Measurements from ENCODE around the gene ITPKB.

ITPKB gene

GRCh38 chr1:226633541-226634165 lies 105.4 kb downstream of the ITPKB start:
- Histone ChIP-seq H4K20me1 (ENCODE audit: insufficient read depth, low read length) (no peaks in the 10 kb centered on the region), H3K27ac (ENCODE audit: low read length) (no peak overlapping the region), H3K79me2 (ENCODE audit: low read length) (no peaks in the 10 kb centered on the region), H2AFZ (ENCODE audit: low read length) (no peak overlapping the region), H3K4me1 (ENCODE audit: low read length) (peaks cover 25% of the 10 kb centered on the region), H3K9ac (ENCODE audit: low read length) (no peak overlapping the region), H3K9me2 (replicated peaks; ENCODE audit: insufficient read depth, low read length) (no peaks in the 10 kb centered on the region), H3K36me3 (replicated peaks; ENCODE audit: insufficient read depth, low read length) (no peaks in the 10 kb centered on the region), H3F3A (ENCODE audit: insufficient read depth, low read length) (peaks cover 11% of the 10 kb centered on the region), H3K9me3 (replicated peaks; ENCODE audit: insufficient read depth, low read length) (no peaks in the 10 kb centered on the region), H3K27me3 (replicated peaks; ENCODE audit: insufficient read depth, low read length) (no peaks in the 10 kb centered on the region), H3K4me2 (ENCODE audit: low read depth, low read length) (no peak overlapping the region), H3K4me3 (ENCODE audit: low read length) (no peak overlapping the region)
- no peak for TF ChIP-seq EZH2phosphoT487 (IDR thresholded peaks at IDR 0.05; ENCODE audit: low read length)
- no peak for TF ChIP-seq EZH2 (optimal IDR thresholded peaks at IDR 0.05; ENCODE audit: low read depth, low read length)
- TF ChIP-seq CTCF (IDR thresholded peaks at IDR 0.05; ENCODE audit: low read length), result no peak
- no peak for DNase-seq

GRCh38 chr1:226632922-226633351 lies 106.1 kb downstream of the ITPKB start:
- Histone ChIP-seq H3K79me2 (ENCODE audit: low read length) (no peaks in the 10 kb centered on the region), H3K9ac (ENCODE audit: low read length) (no peak overlapping the region), H3K36me3 (replicated peaks; ENCODE audit: insufficient read depth, low read length) (no peaks in the 10 kb centered on the region), H3K9me2 (replicated peaks; ENCODE audit: insufficient read depth, low read length) (no peaks in the 10 kb centered on the region), H4K20me1 (ENCODE audit: insufficient read depth, low read length) (no peaks in the 10 kb centered on the region), H3K27ac (ENCODE audit: low read length) (no peak overlapping the region), H3K4me1 (ENCODE audit: low read length) (peaks cover 25% of the 10 kb centered on the region), H3F3A (ENCODE audit: insufficient read depth, low read length) (peaks cover 11% of the 10 kb centered on the region), H2AFZ (ENCODE audit: low read length) (no peak overlapping the region), H3K4me2 (ENCODE audit: low read depth, low read length) (no peak overlapping the region), H3K9me3 (replicated peaks; ENCODE audit: insufficient read depth, low read length) (no peaks in the 10 kb centered on the region), H3K4me3 (ENCODE audit: low read length) (no peak overlapping the region), H3K27me3 (replicated peaks; ENCODE audit: insufficient read depth, low read length) (no peaks in the 10 kb centered on the region)
- no peak for TF ChIP-seq CTCF (IDR thresholded peaks at IDR 0.05; ENCODE audit: low read length)
- TF ChIP-seq EZH2phosphoT487 (IDR thresholded peaks at IDR 0.05; ENCODE audit: low read length), result no peak
- no peak for TF ChIP-seq EZH2 (optimal IDR thresholded peaks at IDR 0.05; ENCODE audit: low read depth, low read length)
- DNase-seq, result no peak

GRCh38 chr1:226632169-226632879 lies 106.8 kb downstream of the ITPKB start:
- no peak overlapping the region for H3K4me2 ChIP-seq (ENCODE audit: low read depth, low read length)

More at GRCh38 chr1:226632169-226632879, 106.8 kb downstream of the ITPKB start:
- no peak overlapping the region for H3K9ac ChIP-seq (ENCODE audit: low read length)
- H3K79me2 ChIP-seq (ENCODE audit: low read length), result no peaks in the 10 kb centered on the region
- H3K9me3 ChIP-seq (replicated peaks; ENCODE audit: insufficient read depth, low read length), result no peaks in the 10 kb centered on the region
- no peaks in the 10 kb centered on the region for H3K27me3 ChIP-seq (replicated peaks; ENCODE audit: insufficient read depth, low read length)
- no peak overlapping the region for H2AFZ ChIP-seq (ENCODE audit: low read length)
- TF ChIP-seq EZH2phosphoT487 (IDR thresholded peaks at IDR 0.05; ENCODE audit: low read length), result no peak
- no peak for TF ChIP-seq EZH2 (optimal IDR thresholded peaks at IDR 0.05; ENCODE audit: low read depth, low read length)
- TF ChIP-seq CTCF (IDR thresholded peaks at IDR 0.05; ENCODE audit: low read length), result no peak
- H3K27ac ChIP-seq (ENCODE audit: low read length), result no peak overlapping the region
- H3K4me1 ChIP-seq (ENCODE audit: low read length), result peaks cover 25% of the 10 kb centered on the region
- H3K9me2 ChIP-seq (replicated peaks; ENCODE audit: insufficient read depth, low read length), result no peaks in the 10 kb centered on the region
- no peak overlapping the region for H3K4me3 ChIP-seq (ENCODE audit: low read length)
- no peak for DNase-seq
- H3F3A ChIP-seq (ENCODE audit: insufficient read depth, low read length), result peaks cover 11% of the 10 kb centered on the region
- no peaks in the 10 kb centered on the region for H4K20me1 ChIP-seq (ENCODE audit: insufficient read depth, low read length)
- no peaks in the 10 kb centered on the region for H3K36me3 ChIP-seq (replicated peaks; ENCODE audit: insufficient read depth, low read length)

Measured in MM.1S (cell line).